Breast epithelium (tissue), 3 donors: ENCODE results near the gene ACSM5.

Experiments used
- CTCF ChIP-seq, 3 donors: fragments of 450-650 bp; IDR thresholded peaks; one replicate each; pipeline ENCODE4 v1.5.1; 2016 to 2017; ENCODE audit warnings: antibody characterized with exemption in 3 of 3, mild to moderate bottlenecking in 3 of 3, moderate library complexity in 3 of 3
- POLR2A ChIP-seq: fragments of 450-650 bp; IDR thresholded peaks from one replicate; pipeline ENCODE4 v1.6.1; 2016; ENCODE audit warnings: antibody characterized with exemption, mild to moderate bottlenecking, moderate library complexity

- TF ChIP-seq CTCF (IDR thresholded peaks at IDR 0.05) (no peak), POLR2A (no peak)
Observed at GRCh38 chr16:20369452-20370054, 39.8 kb upstream of the ACSM5 start.
